HL-60/S4 treated with phorbol 12-myristate 13-acetate at 8.2 ng/mL for 4 days and 3 days (cell line): ENCODE measurements around the gene MAFG.

Experiments used
- in situ Hi-C: fragments of 300-500 bp; cut with MboI; formaldehyde crosslinking; loops from 2 replicates; pipeline ENCODE4 v1.15.0; 2022; ENCODE audit warnings: low sequenced_read_pairs

The MAFG gene

DNA sequence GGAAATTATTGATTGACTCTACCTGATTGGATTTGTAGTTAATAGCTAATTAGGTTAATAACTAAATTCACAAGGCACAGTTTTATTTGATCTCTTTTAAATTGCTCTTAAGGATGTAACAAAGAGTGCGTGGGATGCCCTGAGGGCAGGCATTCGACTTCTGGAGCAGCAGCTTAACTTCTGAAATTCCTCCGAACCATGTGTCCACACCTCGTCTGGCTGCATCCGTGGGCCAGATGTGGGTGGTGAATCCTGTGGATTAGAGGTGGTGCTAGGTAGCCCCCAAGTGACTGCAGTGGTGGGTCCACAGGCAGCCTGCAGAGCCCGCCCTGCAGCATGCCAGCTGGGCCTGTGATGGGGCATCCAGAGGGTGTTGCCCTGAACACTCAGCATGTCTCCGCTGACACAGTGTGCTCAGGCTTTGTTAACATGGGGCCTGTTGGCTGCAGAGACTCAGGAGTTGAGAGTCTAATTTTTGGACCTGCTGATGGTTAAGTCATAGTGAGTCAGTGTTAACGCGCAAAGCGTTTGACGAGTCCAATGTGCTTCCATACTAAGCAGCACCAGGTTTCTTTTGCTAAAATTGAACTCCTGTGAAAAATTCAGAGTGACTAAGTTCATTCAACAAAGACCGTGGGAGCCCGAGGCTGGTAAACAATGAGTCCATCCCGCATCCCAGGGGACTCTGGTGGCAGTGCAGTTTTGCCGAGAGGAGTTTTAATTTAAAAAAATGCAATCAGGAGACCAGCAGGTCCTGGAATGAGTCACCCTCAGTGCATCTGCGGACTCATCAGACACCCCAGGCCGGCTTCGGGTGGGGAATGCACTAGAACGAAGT, 29.3 kb downstream of the MAFG start:
- in situ Hi-C loops: no loop called here

DNA sequence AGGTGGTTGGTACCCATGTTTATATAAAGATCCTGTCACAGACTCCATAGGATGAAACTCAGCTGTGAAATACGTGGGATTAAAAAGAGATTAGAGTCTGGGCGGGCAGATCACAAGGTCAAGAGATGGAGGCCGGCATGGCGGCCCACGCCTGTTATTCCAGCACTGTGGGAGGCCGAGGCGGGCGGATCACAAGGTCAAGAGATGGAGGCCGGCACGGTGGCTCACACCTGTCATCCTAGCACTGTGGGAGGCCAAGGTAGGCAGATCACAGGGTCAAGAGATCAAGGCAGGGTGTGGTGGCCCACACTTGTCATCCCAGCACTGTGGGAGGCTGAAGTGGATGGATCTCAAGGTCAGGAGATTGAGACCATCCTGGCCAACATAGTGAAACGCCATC, 32.1 kb downstream of the MAFG start:
- in situ Hi-C loops: no loop called here

DNA sequence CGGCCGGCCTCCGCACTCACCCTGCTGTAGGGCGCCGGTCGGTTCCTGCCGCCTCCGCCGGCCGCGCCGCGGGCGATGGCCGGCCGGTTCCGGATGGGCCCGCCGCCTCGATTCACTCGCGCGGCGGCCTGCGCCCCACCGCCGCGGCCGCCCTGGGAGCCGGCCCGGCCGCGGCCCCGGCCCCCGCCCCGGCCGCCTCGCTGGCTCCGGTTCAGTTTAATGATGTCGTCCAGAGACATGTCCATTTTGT, 36.3 kb downstream of the MAFG start:
- in situ Hi-C loops: no loop called here

DNA sequence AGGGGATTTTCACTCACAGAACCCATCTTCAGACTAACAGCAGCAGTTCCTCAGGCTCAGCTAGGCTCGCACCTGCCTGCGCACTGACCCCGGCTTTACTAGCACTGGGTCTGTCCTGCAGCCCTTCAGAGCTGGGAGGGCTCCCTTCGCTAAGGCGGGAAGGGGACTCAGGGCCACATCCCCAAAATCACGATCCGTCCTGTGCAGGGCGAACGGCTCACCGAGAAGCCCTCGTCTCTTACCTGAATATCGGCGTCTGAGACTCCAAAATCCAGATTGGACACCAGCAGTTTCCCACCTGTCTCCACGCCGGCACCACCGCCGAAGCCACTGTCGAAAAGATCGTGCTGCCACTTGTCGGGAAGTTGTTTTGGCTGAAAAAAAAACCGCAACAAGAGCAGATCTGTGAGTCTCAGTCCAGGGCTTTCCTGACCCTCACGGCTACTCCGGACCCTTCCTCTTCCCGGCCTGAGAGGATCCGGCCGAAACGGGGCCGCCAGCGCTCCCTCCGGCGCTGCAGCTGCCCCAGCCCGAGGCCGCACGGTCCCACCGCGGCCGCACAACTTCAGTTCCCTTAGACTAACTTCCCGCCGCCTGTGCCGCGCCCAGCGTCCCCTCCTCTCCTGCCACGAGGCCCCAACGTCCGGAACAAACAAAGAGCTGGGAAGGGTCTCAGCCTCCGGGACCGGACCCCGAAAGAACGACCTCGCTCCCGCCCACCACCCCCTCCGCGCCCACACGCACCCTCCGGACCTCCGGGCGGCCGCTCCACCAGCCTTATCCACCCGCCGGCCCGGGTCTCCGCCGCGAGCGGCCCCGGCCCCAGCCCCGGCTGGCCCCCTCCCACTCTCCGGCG, 36.9 kb downstream of the MAFG start:
- in situ Hi-C loops: no loop called here

DNA sequence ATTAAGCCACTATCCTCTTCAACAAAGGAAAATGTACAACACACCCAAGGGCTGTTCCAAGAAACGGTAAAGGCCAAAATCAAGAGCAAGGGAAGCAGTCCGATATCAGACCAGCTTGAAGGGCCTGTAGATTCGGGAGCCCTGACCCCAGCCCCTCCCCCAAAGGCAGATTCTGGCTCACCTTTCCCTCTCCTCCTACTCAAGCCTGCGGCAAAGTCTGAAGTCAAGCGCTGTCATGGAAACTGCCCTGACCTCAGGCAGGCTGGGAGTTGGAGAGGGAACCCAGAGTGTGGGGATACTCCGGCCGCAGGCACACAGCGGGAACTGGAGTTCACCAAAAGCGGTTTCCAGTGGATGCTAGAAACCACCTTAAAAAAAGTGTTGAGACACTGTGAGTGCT, 37.9 kb downstream of the MAFG start:
- in situ Hi-C loops: no loop called here

DNA sequence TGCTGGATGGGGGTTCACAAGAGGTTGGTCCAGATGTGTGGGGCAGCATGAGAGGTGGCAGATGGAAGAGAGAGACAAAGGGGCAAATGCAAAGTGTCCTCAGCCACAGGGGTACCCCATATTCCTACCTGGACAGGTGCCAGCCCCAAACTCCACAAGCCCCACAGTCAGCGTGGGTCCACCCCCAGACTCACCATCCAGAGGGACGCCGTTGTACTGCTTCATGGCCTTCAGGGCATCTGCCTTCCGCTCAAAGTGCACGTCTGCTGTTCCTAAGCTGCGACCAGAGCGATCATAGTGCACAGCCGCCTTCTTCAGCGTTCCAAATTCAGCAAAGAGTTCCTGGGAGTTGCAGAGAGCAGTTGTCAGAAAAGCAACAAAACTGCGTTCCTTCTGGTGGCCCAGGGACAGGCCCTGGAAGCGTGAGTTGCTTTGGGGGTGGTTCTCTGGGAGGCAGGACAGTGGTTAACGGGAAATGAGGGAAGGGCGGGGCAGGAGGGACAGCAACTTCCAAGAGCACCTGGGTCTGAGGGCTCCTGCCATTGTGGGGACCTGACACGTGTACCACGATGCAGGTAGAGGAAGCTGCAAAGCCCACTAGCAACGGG, 38.4 kb downstream of the MAFG start:
- in situ Hi-C loops: no loop called here

DNA sequence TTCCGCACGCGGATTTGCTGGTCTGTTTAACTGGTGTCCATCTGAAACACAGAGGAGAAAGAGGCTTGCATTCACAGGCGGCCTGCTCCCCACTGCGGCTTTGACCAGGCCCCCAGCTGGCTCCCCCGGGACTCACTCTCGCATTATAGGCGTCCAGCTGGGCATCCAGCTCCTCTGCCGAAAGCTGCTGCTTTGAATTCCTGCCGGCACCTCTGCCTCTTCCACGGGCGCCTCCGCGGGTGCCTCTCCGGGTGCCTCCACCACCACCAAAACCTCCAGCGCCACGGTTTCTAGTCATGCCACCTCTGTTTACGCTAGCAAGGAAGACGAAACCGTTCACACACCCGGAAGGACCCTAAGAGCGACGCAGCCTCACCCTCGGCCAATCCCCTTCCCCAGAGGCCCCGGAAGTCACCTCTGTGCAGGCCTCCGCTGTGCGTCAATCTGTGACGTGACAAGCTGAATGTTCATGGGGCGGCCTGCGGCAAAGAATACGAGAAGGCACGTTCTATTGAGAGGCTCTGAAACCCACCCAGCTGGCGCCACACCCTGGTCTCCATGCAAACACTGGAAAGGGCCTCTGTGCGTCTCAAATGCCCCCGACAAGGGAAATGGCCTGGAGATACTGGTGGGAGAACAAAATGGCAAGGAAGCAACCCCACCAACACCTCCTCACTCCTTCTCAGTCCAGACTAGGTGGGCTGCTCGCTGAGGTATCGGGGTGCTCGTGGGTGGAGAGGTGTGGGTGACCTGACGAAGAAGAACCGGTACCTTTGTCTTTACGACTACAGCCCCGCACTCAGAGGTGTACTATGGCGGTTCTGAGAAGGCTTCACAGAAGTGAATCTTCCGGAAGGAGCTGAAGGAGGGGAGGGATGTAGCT, 39.2 kb downstream of the MAFG start:
- in situ Hi-C loops: no loop called here

DNA sequence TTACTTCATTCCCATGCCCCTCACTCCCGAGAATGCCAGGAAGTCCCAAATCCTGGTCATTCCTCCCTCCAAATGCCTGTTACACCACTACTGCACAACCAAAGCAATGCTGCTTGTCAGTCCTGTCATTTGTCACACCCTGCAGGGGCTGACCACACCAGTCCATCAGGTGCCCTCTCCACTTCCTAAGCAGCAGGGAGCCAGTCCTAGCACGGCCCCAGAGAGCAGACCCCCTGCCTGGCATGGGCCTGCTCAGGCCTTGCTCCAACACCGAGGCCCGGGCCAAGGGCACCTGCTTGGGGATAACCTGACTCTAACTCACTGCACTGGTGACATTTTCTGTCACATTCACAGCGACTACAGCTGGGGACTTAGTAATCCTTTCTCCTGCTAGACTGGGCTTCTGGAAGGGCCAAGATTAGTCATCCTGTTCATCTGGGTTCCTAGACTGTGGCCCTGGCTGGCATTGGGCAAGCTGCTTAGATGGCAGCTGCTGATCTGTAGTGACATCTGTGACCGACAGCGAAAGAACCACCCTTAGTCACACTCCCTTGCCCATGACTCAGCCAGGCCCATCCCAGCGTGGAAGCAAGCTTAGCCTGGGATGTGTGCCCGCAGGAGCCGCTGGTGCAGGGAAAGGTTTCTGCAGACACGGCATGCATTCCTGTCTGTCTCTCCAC, 41.5 kb downstream of the MAFG start:
- in situ Hi-C loops: no loop called here

DNA sequence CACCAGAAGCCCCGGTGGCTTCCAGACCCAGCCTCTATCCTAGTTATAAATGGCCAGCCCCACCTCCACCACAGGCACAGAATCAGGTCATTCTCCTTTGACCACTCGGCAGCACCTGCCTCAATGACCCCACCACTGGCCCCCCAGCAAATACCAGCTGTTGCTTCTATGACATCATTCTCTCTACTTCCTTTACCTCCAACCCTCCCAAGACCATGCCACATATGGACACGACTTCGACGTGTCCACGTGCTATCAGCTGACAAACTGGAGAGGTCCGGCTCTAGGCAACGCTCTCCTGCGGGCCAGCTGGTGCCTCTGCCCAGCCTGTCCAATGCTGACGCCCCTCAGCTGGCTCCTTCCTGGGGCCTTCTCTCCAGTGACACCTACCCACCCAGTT, 42.1 kb downstream of the MAFG start:
- in situ Hi-C loops: no loop called here

DNA sequence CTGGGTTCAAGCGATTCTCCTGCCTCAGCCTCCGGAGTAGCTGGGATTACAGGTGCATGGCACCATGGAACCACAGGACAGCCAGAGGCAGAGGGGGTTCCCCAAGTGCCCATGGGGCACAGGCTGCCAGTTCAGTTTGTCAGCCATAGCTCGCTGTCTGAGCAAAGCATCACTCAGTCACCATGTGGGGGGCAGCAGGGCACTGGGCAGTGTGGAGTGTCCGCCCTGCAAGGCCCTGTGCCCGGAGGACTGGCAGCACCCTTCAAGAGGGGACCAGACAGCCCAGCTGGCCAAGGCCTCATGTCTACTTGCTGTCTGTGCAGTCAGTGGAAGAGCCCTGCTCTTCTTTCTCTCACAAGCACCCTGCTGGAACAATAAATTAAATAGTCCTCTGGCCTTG, 42.6 kb downstream of the MAFG start:
- in situ Hi-C loops: no loop called here

DNA sequence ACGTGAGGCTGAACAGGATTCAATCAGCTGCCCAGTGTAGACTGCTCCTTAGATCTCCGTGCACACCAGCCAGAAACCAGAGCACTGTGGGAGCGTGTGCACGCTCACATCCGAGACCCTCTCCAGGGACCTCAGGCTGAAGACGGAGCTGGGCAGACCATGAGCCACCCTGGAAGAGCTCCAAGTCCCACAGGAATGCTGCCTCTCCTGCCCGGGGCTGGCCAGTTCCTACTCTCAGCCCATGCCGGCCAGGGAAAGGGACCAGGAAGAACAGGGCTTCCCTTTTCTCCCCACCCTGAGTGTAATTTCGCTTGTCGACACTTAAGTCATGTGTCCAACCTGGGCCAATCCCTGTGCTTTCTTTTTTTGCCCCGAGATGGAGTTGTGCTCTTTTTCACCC, 43.0 kb downstream of the MAFG start:
- in situ Hi-C loops: no loop called here

DNA sequence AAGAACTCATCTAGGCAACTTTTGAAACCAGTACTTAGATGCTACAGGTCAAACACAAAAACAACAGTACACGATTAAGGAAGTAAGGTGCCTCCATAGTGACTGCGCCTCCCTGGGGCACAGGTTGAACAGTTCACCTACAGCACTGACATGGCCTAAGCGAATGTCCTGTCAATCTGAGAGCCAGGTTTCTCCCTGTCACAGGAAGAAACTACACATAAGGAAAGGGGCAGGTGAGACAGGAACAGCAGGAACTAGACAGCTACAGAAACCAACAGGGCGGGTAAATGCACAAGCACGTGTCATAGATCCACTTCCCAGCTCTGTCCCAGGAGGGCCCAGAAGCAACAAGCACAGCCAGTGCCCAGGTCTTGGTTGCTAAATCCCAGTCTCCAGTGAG, 48.4 kb downstream of the MAFG start:
- in situ Hi-C loops: no loop called here

DNA sequence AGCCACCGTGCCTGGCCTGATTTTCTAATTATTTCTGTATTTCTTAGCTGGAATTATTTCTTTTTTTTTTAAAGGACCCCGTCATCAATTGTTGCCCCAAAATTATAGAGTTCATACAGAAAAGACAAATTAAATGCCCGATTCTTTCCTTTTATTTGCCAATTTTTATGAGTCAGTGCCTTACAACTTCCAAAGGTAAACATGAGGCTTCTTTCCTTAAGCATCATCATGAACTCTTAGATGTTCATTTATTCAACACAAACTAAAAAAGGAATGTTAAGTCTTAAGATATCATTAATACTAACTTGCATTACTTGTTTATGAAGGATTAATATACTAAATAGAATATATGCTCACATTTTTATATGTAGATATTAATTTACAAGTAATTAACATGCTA, 49.2 kb downstream of the MAFG start:
- in situ Hi-C loops: no loop called here

DNA sequence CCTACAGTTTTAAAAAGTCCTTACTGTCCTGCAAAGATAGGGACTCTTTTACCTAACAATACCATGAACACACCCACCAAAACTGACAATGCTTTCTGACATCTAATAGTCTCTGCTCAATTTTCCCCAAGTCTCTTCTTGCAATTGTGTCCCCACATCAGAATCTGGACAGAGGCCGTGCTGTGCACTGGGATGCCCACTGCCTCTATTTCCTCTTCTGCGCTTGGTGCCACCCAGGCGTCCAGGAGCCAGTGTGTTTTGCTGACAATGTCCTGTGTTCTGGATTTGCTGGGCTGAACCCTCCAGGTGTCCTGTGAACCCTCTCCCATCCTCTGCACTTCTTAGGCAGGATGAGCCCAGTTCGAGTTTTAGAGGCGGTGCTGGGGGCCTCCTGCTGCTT, 50.0 kb downstream of the MAFG start:
- in situ Hi-C loops: no loop called here

DNA sequence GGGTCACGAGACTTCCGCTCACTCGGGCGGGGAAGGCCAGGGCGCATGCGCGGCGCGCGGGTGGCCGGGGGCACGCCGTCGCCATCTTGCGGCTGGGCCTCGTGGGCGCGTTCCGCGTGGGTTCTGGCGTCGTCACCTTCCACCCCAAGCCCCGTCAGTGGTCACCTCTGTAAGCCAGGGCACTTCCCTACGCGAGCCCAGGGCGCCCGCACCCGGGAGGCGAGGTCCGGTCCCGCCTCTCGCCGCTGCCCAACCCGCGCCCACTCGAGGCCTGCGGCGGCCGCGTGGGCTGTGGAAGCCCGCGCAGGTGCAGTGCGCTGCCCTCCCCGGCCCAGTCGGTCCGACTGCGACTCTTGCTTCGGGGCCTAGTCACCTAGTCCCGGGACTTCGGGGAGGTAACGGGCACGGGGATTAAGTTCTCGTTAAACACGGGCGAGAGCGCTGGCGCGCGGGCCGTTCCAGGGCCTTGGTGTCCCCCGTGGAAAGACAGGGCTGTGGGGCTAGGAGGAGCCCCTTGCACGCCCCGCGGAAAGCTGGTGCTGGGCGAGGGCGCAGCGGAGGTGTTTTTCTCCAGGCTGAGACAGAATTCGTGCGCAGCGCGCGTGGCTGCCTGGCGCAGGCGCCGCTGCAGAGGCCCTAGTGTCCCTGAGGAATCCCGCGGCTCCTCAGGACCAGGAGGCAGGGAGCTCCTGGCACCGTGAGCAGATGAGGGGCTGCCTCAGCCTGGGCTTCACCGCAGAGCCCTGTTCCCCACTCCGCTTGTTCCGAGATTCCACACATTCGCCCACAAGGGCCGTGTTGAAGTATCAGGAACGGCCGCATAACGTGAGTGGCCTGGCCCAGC, 55.9 kb downstream of the MAFG start:
- in situ Hi-C loops: no loop called here

DNA sequence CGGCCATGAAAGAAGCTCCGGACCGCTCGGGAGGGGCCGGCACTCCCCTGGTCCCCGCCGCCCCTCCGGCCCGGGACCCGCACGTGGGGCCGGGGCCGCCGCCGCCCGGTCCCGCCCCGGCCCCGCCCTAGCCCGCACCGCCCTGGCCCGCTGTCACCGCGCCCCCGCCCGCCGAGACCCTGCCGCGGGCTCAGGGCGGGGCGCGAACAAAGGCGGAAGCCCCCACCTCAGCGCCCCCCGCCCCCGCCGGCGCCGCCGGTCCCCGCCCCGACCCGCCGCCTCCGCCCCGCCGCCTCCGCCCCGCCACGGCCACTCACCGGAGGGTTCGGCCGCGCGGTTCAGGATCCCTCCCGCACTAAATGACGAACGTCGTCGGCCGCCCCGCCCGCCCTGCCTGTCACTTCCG, 56.6 kb downstream of the MAFG start, which contains the start of gene ARHGDIA:
TSS of gene ARHGDIA (minus strand) at position 357 of the 406 bp plus-strand sequence. CDS start 1,407 bp downstream, outside the sequence.
- in situ Hi-C loops: no loop called here

DNA sequence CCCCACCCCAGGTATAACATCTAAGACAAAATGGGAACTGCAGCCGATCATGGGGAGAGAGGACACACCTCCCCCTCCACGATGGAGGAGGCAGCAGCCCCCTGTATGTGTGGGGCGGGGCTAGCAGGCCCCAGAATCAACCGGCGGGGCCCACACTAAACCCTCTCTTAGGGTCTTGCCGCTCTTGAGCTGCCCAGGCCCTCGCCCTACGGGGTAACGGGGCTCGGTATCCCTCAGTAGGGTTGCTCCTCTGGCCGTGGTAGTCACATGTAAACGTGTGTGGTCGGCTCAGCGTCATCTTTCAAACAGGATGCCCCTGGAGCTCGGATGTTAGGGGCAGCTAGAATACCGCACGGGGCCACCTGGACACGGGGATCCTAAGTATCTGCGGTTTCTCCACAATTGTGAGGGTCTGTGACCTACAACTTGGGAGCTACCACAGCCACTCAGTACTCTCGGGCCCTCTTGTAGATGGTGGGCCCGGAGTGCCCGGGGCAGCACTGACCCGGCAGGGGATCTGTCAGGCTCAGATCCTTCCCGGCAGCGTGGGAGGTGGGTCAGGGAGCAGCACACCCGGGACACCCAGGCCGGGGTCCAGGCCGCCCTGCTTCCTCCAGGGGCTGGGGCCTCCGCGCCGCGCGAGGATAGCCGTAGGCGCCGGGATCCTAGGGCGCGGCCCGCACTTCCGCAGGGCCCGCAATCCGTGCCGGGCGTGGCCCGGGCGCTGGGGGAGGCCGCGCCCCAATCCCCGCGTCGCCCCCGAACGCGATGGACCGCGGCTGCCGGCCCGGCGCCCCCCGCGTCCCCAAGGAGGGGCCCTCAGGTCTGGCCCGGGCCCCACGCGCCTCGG, 57.2 kb downstream of the MAFG start:
- in situ Hi-C loops: no loop called here
